GM19351 (cell line): ENCODE results near the gene UCK2.

Experiments used
- ATAC-seq: cut with Tn5 transposase; IDR thresholded peaks from one replicate; pipeline ENCODE4 v1.9.1; 2021; ENCODE audit warnings: mild to moderate bottlenecking, moderate library complexity; ENCODE audit not compliant: unreplicated experiment

The UCK2 gene

GRCh38 chr1:165897326-165898303 is 70.2 kb downstream of the UCK2 start:
- no peak for ATAC-seq

GRCh38 chr1:165898837-165899236 is 71.4 kb downstream of the UCK2 start:
- ATAC-seq = no peak

GRCh38 chr1:165899461-165899941 is 72.1 kb downstream of the UCK2 start:
- no peak for ATAC-seq

- no peak for ATAC-seq
These were observed 73.4 kb downstream of the UCK2 start for GRCh38 chr1:165900576-165901380.

GRCh38 chr1:165902565-165902964 is 75.2 kb downstream of the UCK2 start:
- ATAC-seq = no peak

GRCh38 chr1:165903672-165904071 is 76.3 kb downstream of the UCK2 start:
- no peak for ATAC-seq

GRCh38 chr1:165904948-165905347 is 77.5 kb downstream of the UCK2 start:
- ATAC-seq = no peak

GRCh38 chr1:165905853-165906252 is 78.4 kb downstream of the UCK2 start:
- ATAC-seq = no peak

- no peak for ATAC-seq
These were observed 79.9 kb downstream of the UCK2 start for GRCh38 chr1:165907256-165907857.

- ATAC-seq = no peak
These were observed 83.5 kb downstream of the UCK2 start for GRCh38 chr1:165910764-165911421.

- ATAC-seq = no peak
These were observed 84.3 kb downstream of the UCK2 start for GRCh38 chr1:165911609-165912281.

- no peak for ATAC-seq
These were observed 85.2 kb downstream of the UCK2 start for GRCh38 chr1:165912638-165913037.

GRCh38 chr1:165914136-165914798 is 86.9 kb downstream of the UCK2 start:
- peak; percentile 89 for ATAC-seq

- ATAC-seq = no peak
These were observed 88.1 kb downstream of the UCK2 start for GRCh38 chr1:165915480-165915879.

GRCh38 chr1:165915932-165916348 is 88.5 kb downstream of the UCK2 start:
- ATAC-seq = no peak

- ATAC-seq = no peak
These were observed 89.8 kb downstream of the UCK2 start for GRCh38 chr1:165917166-165917565.

- ATAC-seq = no peak
These were observed 96.7 kb downstream of the UCK2 start for GRCh38 chr1:165924117-165924516.

GRCh38 chr1:165925498-165926079 is 98.2 kb downstream of the UCK2 start:
- ATAC-seq = no peak

- peak; percentile 71 for ATAC-seq
These were observed 99.8 kb downstream of the UCK2 start for GRCh38 chr1:165927169-165927568.
